Esophagus muscularis mucosa (tissue), 4 donors: ENCODE data around the gene CD14.

ENCODE experiments used
- EP300 ChIP-seq: sonication (generic); formaldehyde crosslinking; IDR thresholded peaks from one replicate; pipeline ENCODE4 v1.6.1; 2017; ENCODE audit warnings: antibody characterized with exemption
- POLR2A ChIP-seq: fragments of 450-650 bp; IDR thresholded peaks from one replicate; pipeline ENCODE4 v1.6.1; 2017; ENCODE audit warnings: antibody characterized with exemption, moderate library complexity, mild to moderate bottlenecking, low read depth
- POLR2AphosphoS5 ChIP-seq, 2 donors: sonication (generic); formaldehyde crosslinking; IDR thresholded peaks; one replicate each; pipeline ENCODE4 v1.6.1; 2017; ENCODE audit warnings: antibody characterized with exemption in 2 of 2
- TF ChIP-seq, protein P1 (sequence below), 3 experiments: fragments of 200-600 bp in 2 of 3; fragments of 450-650 bp in 1 of 3; sonication (generic) in 2 of 3; IDR thresholded peaks; one replicate each; pipeline ENCODE4 v1.5.1; 2017 to 2019; ENCODE audit warnings: antibody characterized with exemption in 3 of 3, mild to moderate bottlenecking in 2 of 3, moderate library complexity in 1 of 3

- TF ChIP-seq, protein P1, sequence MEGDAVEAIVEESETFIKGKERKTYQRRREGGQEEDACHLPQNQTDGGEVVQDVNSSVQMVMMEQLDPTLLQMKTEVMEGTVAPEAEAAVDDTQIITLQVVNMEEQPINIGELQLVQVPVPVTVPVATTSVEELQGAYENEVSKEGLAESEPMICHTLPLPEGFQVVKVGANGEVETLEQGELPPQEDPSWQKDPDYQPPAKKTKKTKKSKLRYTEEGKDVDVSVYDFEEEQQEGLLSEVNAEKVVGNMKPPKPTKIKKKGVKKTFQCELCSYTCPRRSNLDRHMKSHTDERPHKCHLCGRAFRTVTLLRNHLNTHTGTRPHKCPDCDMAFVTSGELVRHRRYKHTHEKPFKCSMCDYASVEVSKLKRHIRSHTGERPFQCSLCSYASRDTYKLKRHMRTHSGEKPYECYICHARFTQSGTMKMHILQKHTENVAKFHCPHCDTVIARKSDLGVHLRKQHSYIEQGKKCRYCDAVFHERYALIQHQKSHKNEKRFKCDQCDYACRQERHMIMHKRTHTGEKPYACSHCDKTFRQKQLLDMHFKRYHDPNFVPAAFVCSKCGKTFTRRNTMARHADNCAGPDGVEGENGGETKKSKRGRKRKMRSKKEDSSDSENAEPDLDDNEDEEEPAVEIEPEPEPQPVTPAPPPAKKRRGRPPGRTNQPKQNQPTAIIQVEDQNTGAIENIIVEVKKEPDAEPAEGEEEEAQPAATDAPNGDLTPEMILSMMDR (IDR thresholded peaks at IDR 0.05): no peak
- no peak for TF ChIP-seq POLR2AphosphoS5 (IDR thresholded peaks at IDR 0.05)
- TF ChIP-seq POLR2A: no peak
- no peak for TF ChIP-seq EP300
Observed at GRCh38 chr5:140587495-140587894, 45.5 kb downstream of the CD14 start.
